ENCODE results near the gene NEDD4.

DNA sequence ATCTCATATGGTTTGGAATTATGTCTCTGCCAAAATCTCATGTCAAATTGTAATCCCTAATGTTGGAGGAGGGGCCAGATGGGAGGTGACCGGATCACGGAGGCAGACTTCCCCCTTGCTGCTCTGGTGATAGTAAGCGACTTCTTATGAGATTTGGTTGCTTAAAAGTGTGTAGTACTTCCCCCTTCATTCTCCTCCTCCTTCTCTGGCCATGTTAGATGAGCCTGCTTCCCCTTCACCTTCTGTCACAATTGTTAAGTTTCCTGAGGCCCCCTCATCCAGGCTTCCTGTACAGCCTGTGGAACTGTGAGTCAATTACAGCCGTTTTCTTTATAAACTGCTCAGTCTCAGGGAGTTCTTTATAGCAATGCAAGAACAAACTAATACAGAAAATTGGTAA lies 51.1 kb downstream of the NEDD4 start:
- TF ChIP-seq GATA3 (IDR thresholded peaks at IDR 0.05; ENCODE audit: low read depth, low read length) (no peak), GATA2 (IDR thresholded peaks at IDR 0.05; ENCODE audit: low read depth, low read length) (no peak)
